Vagina (tissue), 2 donors: Measurements from ENCODE around the gene TRAF5. TPM values are rescaled to one million over a fixed set of nuclear protein-coding genes. Genes with fewer than 3 reads are reported as not detected.
A peak's percentile ranks its signal among the peaks of the same experiment; 100 is the strongest.
"Not testable (repeated sequence)": the region's sequence is repeated elsewhere in the genome, so short reads cannot be mapped to it uniquely, and the experiment has no call there.

ENCODE experiments used
- DNase-seq, 2 donors: peaks; one replicate each; pipeline ENCODE4 v3.0.0-alpha.2; 2017; ENCODE audit errors: extremely low spot score in 2 of 2
- H3K27ac ChIP-seq: fragments of 200-600 bp; sonication (generic); one replicate; pipeline ENCODE4 v1.5.1; 2019
- H3K27me3 ChIP-seq: fragments of 200-600 bp; sonication (generic); one replicate; pipeline ENCODE4 v1.5.1; 2019
- H3K36me3 ChIP-seq, 2 donors: fragments of 200-600 bp; sonication (generic); one replicate each; pipeline ENCODE4 v1.5.1; 2017 to 2019
- H3K4me1 ChIP-seq: fragments of 200-600 bp; sonication (generic); one replicate; pipeline ENCODE4 v1.5.1; 2019
- H3K4me3 ChIP-seq, 2 donors: fragments of 200-600 bp; sonication (generic); 1 replicate in 1 of 2; 2 replicates in 1 of 2; pipeline ENCODE4 v1.5.1; 2016 to 2019
- H3K9me3 ChIP-seq: fragments of 200-600 bp; sonication (generic); one replicate; pipeline ENCODE4 v1.5.1; 2019
- CTCF ChIP-seq, 3 experiments: fragments of 450-650 bp in 2 of 3; fragments of 200-600 bp in 1 of 3; sonication (generic) in 1 of 3; IDR thresholded peaks; one replicate each; pipeline ENCODE4 v1.5.1; 2017 to 2019; ENCODE audit warnings: antibody characterized with exemption in 3 of 3, mild to moderate bottlenecking in 2 of 3, moderate library complexity in 2 of 3
- POLR2A ChIP-seq, 2 donors: fragments of 450-650 bp; IDR thresholded peaks; one replicate each; pipeline ENCODE4 v1.6.1; 2017; ENCODE audit warnings: antibody characterized with exemption in 2 of 2, mild to moderate bottlenecking in 2 of 2, moderate library complexity in 2 of 2
- POLR2AphosphoS5 ChIP-seq, 2 donors: sonication (generic); formaldehyde crosslinking; IDR thresholded peaks; one replicate each; pipeline ENCODE4 v1.9.0; 2017; ENCODE audit warnings: antibody characterized with exemption in 2 of 2, mild to moderate bottlenecking in 2 of 2, low read depth in 1 of 2; ENCODE audit not compliant: insufficient read depth in 1 of 2
- intact Hi-C: fragments of 100-400 bp; cut with DNase I; formaldehyde crosslinking; loops from one replicate; pipeline ENCODE4 v1.15.1; 2023
- total RNA-seq: library from RNA; depleted of rRNA; stranded (reverse); fragments of >200 nt; gene quantifications from one replicate; pipeline ENCODE4 v1.2.3, GENCODE V29; 2016

The TRAF5 gene
- total RNA-seq, 1 donor from 2014 or later = 14.0 TPM

DNA sequence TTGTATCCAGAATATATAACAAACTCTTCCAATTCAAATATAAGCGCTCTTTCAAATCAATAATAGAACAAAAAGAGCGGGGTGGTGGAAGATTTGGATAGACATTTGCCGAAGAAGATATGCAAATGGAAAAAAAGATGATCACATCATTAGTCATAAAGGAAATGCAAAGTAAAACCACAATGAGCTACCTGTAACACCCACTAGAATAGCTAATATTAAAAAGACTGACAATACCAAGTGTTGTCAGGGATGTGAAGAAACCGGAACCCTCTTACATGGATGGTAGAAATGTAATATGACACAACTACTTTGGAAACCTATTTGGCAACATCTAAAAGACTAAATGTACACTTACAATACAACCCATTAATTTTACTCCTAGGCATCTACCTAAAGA lies 5.7 kb upstream of the TRAF5 start:
- intact Hi-C loops = loop anchor here (10.0 kb wide), 1 partner anchor 66 kb away; the partner anchor contains the start of gene RCOR3
- H3K9me3 ChIP-seq = no peaks in the 10 kb centered on the region

DNA sequence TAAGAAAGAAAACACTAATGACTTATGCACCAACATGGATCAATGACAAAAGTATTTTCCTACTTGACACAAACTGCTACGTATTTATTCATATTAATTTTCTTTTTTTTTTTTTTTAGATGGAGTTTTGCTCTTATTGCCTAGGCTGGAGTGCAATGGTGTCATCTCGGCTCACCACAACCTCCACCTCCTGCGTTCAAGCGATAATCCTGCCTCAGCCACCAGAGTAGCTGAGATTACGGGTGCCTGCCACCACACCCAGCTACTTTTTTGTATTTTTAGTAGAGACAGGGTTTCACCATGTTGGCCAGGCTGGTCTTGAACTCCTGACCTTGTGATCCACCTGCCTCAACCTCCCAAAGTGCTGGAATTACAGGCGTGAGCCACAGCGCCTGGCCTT lies 5.0 kb upstream of the TRAF5 start:
- not testable (repeated sequence) for DNase-seq, H3K4me1 ChIP-seq, H3K27ac ChIP-seq, H3K4me3 ChIP-seq, H3K9me3 ChIP-seq, H3K36me3 ChIP-seq, H3K27me3 ChIP-seq
- intact Hi-C loops = loop anchor here (10.0 kb wide), 1 partner anchor 67 kb away; the partner anchor contains the start of gene RCOR3

More for the DNA sequence above, 5.7 kb upstream of the TRAF5 start:
- H3K36me3 ChIP-seq = no peaks in the 10 kb centered on the region
- H3K4me1 ChIP-seq = peaks cover 3% of the 10 kb centered on the region
- DNase-seq = no peak
- no peak overlapping the region for H3K27ac ChIP-seq
- no peak for TF ChIP-seq POLR2A (IDR thresholded peaks at IDR 0.05)
- no peak for TF ChIP-seq CTCF (IDR thresholded peaks at IDR 0.05)
- TF ChIP-seq POLR2AphosphoS5 (IDR thresholded peaks at IDR 0.05; ENCODE audit: insufficient read depth in 1 of 2, low read depth in 1 of 2) = no peak
- H3K27me3 ChIP-seq = no peaks in the 10 kb centered on the region
- H3K4me3 ChIP-seq = no peak overlapping the region

- intact Hi-C loops = loop anchor here (10.0 kb wide), 1 partner anchor 69 kb away; the partner anchor contains the start of gene RCOR3
Observed at GRCh38 chr1:211323156-211324063, 3.2 kb upstream of the TRAF5 start.

DNA sequence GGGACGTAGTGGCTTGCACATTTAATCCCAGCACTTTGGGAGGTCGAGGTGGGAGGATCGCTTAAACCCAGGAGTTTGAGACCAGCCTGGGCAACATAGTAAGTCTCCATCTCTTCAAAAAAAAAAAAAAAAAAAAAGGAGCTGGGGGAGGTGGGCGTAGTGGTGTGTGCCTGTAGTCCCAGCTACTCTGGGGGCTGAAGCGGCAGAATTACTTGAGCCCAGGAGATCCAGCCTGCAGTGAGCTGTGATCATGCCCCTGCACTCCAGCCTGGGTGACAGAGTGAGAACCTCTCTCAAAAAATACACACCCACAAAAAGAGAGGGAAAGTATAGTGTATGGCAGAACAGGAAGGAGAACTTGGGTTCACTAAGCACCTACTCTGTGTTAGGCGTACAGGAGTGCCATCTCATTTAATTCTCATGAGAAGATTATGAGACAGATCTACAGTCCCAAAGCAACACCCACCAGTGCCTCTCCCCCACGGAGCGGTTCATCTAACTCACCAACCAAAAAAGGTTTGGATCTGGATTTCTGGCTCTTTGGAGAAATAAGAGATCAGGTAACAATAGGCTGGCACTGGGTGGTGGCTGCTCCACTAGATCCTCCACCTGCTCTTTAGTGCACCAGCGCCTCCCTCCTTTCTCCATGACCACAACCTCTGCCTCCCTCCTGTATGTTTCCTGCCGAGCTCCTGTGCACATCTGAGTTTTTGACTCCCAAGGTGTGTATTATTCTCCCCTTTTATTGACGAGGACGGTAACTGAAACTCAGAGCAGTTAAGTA lies 1.4 kb upstream of the TRAF5 start:
- Histone ChIP-seq H3K4me1 (peaks cover 34% of the 10 kb centered on the region), H3K9me3 (no peaks in the 10 kb centered on the region), H3K4me3 (no peak overlapping the region), H3K27ac (no peak overlapping the region), H3K27me3 (no peaks in the 10 kb centered on the region), H3K36me3 (no peaks in the 10 kb centered on the region)
- intact Hi-C loops = loop anchor here (10.0 kb wide), 1 partner anchor 70 kb away; the partner anchor contains the start of gene RCOR3
- TF ChIP-seq POLR2A (IDR thresholded peaks at IDR 0.05) = no peak
- TF ChIP-seq POLR2AphosphoS5 (IDR thresholded peaks at IDR 0.05; ENCODE audit: insufficient read depth in 1 of 2, low read depth in 1 of 2) = no peak
- peak in 1 of 2 donors; percentile 72 for DNase-seq

More at GRCh38 chr1:211323156-211324063, 3.2 kb upstream of the TRAF5 start:
- H3K27ac ChIP-seq = no peak overlapping the region
- peaks cover 17% of the 10 kb centered on the region for H3K4me1 ChIP-seq
- H3K27me3 ChIP-seq = no peaks in the 10 kb centered on the region
- no peak for DNase-seq
- H3K4me3 ChIP-seq = no peak overlapping the region
- TF ChIP-seq POLR2AphosphoS5 (IDR thresholded peaks at IDR 0.05; ENCODE audit: insufficient read depth in 1 of 2, low read depth in 1 of 2) (no peak), CTCF (IDR thresholded peaks at IDR 0.05) (peak in 2 of 3 experiments; percentile 30 to 56)
- no peaks in the 10 kb centered on the region for H3K9me3 ChIP-seq
- H3K36me3 ChIP-seq = no peaks in the 10 kb centered on the region

DNA sequence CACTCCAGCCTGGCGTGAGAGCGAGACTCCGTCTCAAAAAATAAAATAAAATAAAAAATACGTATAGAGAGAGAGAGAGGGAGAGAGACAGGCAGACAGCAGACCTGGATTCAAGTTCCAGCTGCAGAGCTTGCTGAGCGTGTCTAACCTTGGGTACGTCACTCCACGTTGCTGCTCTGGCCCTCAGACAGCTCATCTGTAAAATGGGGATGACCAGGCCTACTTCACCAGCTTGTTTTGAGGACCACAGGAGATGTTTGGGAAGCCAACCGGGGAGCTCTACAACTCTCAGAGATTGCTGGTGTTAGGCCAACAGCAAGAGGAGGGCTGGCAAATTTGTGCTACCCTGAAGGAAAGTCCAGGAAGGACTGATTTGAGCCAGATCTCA lies 499 bp upstream of the TRAF5 start:
- H3K36me3 ChIP-seq = no peaks in the 10 kb centered on the region

More for the DNA sequence above, 499 bp upstream of the TRAF5 start:
- TF ChIP-seq POLR2A (IDR thresholded peaks at IDR 0.05) (no peak), POLR2AphosphoS5 (IDR thresholded peaks at IDR 0.05; ENCODE audit: insufficient read depth in 1 of 2, low read depth in 1 of 2) (no peak), CTCF (IDR thresholded peaks at IDR 0.05) (no peak)
- DNase-seq = no peak
- Histone ChIP-seq H3K27ac (peak overlapping the region; percentile 89), H3K9me3 (no peaks in the 10 kb centered on the region), H3K4me1 (peaks cover 38% of the 10 kb centered on the region), H3K27me3 (no peaks in the 10 kb centered on the region), H3K4me3 (peak overlapping the region; percentile 68 to 80)
- intact Hi-C loops = loop anchor here (10.0 kb wide), 1 partner anchor 71 kb away; the partner anchor contains the start of gene RCOR3
